B cell (primary cell): ENCODE measurements around the gene MYO10. TPM values are rescaled to one million over a fixed set of nuclear protein-coding genes. Genes with fewer than 3 reads are reported as not detected.

ENCODE experiments used
- ATAC-seq: fragments of 200-7000 bp; cut with Tn5 transposase; one replicate; pipeline ENCODE4 v1.10.0; 2021; ENCODE audit warnings: low read depth, mild to moderate bottlenecking, moderate number of reproducible peaks, moderate library complexity
- CTCF ChIA-PET: fragments of 350-600 bp; sonication (Branson Sonifier 250); formaldehyde crosslinking; loops from one replicate; lab custom pipeline; 2021; ENCODE audit warnings: antibody characterized with exemption, inconsistent platforms; lab: Charles Lee
- POLR2A ChIA-PET: fragments of 350-600 bp; sonication (Branson Sonifier 250); formaldehyde crosslinking; loops from one replicate; lab custom pipeline; 2021; ENCODE audit warnings: antibody characterized with exemption; lab: Charles Lee
- DNase-seq: peaks from one replicate; pipeline ENCODE4 v3.0.0; 2013
- H2AFZ ChIP-seq: 2 replicates; pipeline ENCODE4 v1.6.1; 2012; ENCODE audit warnings: mild to moderate bottlenecking, low read depth, low read length; ENCODE audit not compliant: insufficient read depth, poor library complexity, severe bottlenecking
- H3K27ac ChIP-seq, 2 donors: 1 replicate in 1 of 2; 2 replicates in 1 of 2; pipeline ENCODE4 v1.5.1; 2012 to 2013; ENCODE audit warnings: low read length in 2 of 2, mild to moderate bottlenecking in 2 of 2, moderate library complexity in 1 of 2
- H3K27me3 ChIP-seq, 4 experiments: fragments of 200-600 bp in 1 of 4; sonication (generic) in 1 of 4; replicated peaks in 1 of 4; 1 replicate in 2 of 4; 2 replicates in 2 of 4; pipeline versions ENCODE4 v1.6.1 to v1.7.0; 2013 to 2016; ENCODE audit warnings: low read length in 3 of 4, mild to moderate bottlenecking in 2 of 4, mixed read lengths in 1 of 4, moderate library complexity in 1 of 4; ENCODE audit not compliant: insufficient read depth in 4 of 4, control insufficient read depth in 3 of 4; ENCODE audit errors: control extremely low read depth in 1 of 4
- H3K36me3 ChIP-seq, 2 experiments: replicated peaks in 1 of 2; 1 replicate in 1 of 2; 2 replicates in 1 of 2; pipeline versions ENCODE4 v1.6.1 to v1.7.1; 2013; ENCODE audit warnings: low read length in 1 of 2; ENCODE audit not compliant: insufficient read depth in 2 of 2, control insufficient read depth in 1 of 2; ENCODE audit errors: control extremely low read depth in 1 of 2, extremely low read depth in 1 of 2
- H3K4me1 ChIP-seq, 2 donors: fragments of 200-600 bp in 1 of 2; sonication (generic) in 1 of 2; 1 replicate in 1 of 2; 2 replicates in 1 of 2; pipeline versions ENCODE4 v1.5.1 to v1.6.1; 2013 to 2017; ENCODE audit warnings: low read length in 2 of 2; ENCODE audit not compliant: control insufficient read depth in 2 of 2, insufficient read depth in 2 of 2
- H3K4me2 ChIP-seq: replicated peaks from 2 replicates; pipeline ENCODE3; 2012; ENCODE audit warnings: mild to moderate bottlenecking, low read depth, low read length; ENCODE audit not compliant: poor library complexity, severe bottlenecking
- H3K4me3 ChIP-seq, 5 experiments: fragments of 200-600 bp in 1 of 5; sonication (generic) in 1 of 5; 1 replicate in 3 of 5; 2 replicates in 2 of 5; pipeline versions ENCODE4 v1.5.1 to v1.7.0; 2011 to 2016; ENCODE audit warnings: low read length in 4 of 5, mild to moderate bottlenecking in 4 of 5, low read depth in 2 of 5, control low read depth in 1 of 5, moderate library complexity in 1 of 5; ENCODE audit not compliant: insufficient read depth in 1 of 5; ENCODE audit errors: control extremely low read depth in 1 of 5, extremely low read depth in 1 of 5
- H3K79me2 ChIP-seq: fragments of 200-600 bp; sonication (generic); one replicate; pipeline ENCODE4 v1.6.0; 2016; ENCODE audit warnings: low read length; ENCODE audit not compliant: control insufficient read depth, insufficient read depth
- H3K9ac ChIP-seq: fragments of 200-600 bp; sonication (generic); 2 replicates; pipeline ENCODE4 v1.6.1; 2017; ENCODE audit warnings: mild to moderate bottlenecking, low read length, moderate library complexity
- H3K9me3 ChIP-seq, 3 donors: one replicate each; pipeline versions ENCODE4 v1.6.1 to v1.7.1; 2013; ENCODE audit warnings: low read length in 2 of 3; ENCODE audit not compliant: control insufficient read depth in 2 of 3, insufficient read depth in 1 of 3; ENCODE audit errors: control extremely low read depth in 1 of 3
- H4K20me1 ChIP-seq: 2 replicates; pipeline ENCODE4 v1.6.0; 2012; ENCODE audit warnings: mild to moderate bottlenecking, low read length; ENCODE audit not compliant: insufficient read depth, control insufficient read depth, poor library complexity, severe bottlenecking
- H3K27ac Mint-ChIP-seq: one replicate; pipeline ENCODE4 v1.8.0; 2021; ENCODE audit warnings: mixed read lengths
- H3K27me3 Mint-ChIP-seq: one replicate; pipeline ENCODE4 v1.8.0; 2021; ENCODE audit warnings: mixed read lengths
- H3K4me1 Mint-ChIP-seq: one replicate; pipeline ENCODE4 v1.8.0; 2021; ENCODE audit warnings: mixed read lengths
- H3K4me3 Mint-ChIP-seq: one replicate; pipeline ENCODE4 v1.8.0; 2021; ENCODE audit warnings: mixed read lengths
- H3K9me3 Mint-ChIP-seq: one replicate; pipeline ENCODE4 v1.8.0; 2022; ENCODE audit warnings: mixed read lengths; ENCODE audit not compliant: insufficient read depth
- EZH2 ChIP-seq: IDR thresholded peaks from 2 replicates; pipeline ENCODE4 v1.6.1; 2012; ENCODE audit warnings: borderline replicate concordance, low read depth, mild to moderate bottlenecking, moderate library complexity, low read length; ENCODE audit not compliant: insufficient read depth, poor library complexity, severe bottlenecking
- WGBS: methylation state at CpG from one replicate; pipeline ENCODE4 v1.1.5; 2013; ENCODE audit warnings: missing lambda C conversion rate; ENCODE audit not compliant: insufficient coverage; 5-methylcytosine and 5-hydroxymethylcytosine counted together
- intact Hi-C: fragments of 100-400 bp; cut with micrococcal nuclease; formaldehyde crosslinking; loops from one replicate; pipeline ENCODE4 v1.10.0; 2022
- polyA plus RNA-seq: library from polyadenylated mRNA; depleted of rRNA; stranded (reverse); fragments of >200 nt; gene quantifications from 2 replicates; pipeline ENCODE4 v1.2.3, GENCODE V29; 2012
- total RNA-seq, 2 donors: library from RNA; stranded (reverse); fragments of 120-200 nt in 1 of 2; gene quantifications; 1 replicate in 1 of 2; 2 replicates in 1 of 2; pipeline versions ENCODE4 v1.2.3 to v1.2.4, GENCODE V29; 2013 to 2022
- TF ChIP-seq, protein P1 (sequence below): fragments of 200-600 bp; IDR thresholded peaks from one replicate; pipeline ENCODE4 v1.8.0; 2022; ENCODE audit warnings: antibody characterized with exemption, mild to moderate bottlenecking

Gene MYO10
- total and polyA plus RNA-seq, 2 donors (not counting 1 experiment from before 2014, with no cell fraction given), result 0.10 TPM; not detected in 1

DNA sequence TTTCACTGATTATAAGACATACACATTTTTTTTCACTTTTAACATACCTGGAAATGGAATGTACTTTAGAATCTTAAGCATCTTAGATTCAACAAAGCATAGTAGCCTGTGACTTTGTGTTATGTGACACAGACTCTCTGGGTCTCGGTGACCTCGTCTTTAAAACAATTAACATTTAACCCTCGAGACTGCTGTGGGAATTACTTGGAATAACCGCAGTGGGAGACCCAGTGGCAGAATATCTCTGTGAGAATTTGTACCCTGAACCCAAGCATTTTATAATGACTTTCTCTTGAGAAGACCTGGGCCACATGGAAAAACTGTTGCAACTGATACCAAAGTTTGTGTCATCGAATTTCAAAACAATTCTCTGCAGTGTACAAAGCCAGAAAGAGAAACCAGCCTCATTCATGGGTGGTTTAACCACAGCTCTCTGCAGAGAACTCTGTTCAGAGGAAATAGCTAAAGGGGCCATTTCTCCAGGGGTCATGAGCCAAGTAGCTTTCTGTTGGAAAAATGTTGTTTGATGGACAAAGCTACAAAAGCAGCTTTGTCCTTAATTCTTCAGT, 309.3 kb downstream of the MYO10 start:
- H3K9me3 ChIP-seq, result no peaks in the 10 kb centered on the region
- no peak overlapping the region for H3K4me2 ChIP-seq
- ChIA-PET POLR2A (no interaction called here), CTCF (no interaction called here)
- H2AFZ ChIP-seq, result no peak overlapping the region
- DNase-seq, result no peak
- TF ChIP-seq EZH2, result no peak
- TF ChIP-seq, protein P1, sequence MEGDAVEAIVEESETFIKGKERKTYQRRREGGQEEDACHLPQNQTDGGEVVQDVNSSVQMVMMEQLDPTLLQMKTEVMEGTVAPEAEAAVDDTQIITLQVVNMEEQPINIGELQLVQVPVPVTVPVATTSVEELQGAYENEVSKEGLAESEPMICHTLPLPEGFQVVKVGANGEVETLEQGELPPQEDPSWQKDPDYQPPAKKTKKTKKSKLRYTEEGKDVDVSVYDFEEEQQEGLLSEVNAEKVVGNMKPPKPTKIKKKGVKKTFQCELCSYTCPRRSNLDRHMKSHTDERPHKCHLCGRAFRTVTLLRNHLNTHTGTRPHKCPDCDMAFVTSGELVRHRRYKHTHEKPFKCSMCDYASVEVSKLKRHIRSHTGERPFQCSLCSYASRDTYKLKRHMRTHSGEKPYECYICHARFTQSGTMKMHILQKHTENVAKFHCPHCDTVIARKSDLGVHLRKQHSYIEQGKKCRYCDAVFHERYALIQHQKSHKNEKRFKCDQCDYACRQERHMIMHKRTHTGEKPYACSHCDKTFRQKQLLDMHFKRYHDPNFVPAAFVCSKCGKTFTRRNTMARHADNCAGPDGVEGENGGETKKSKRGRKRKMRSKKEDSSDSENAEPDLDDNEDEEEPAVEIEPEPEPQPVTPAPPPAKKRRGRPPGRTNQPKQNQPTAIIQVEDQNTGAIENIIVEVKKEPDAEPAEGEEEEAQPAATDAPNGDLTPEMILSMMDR, result no peak
- Mint-ChIP-seq H3K27me3 (peaks cover 11% of the 10 kb centered on the region), H3K4me3 (no peak overlapping the region), H3K9me3 (no peaks in the 10 kb centered on the region), H3K27ac (no peak overlapping the region), H3K4me1 (peaks cover 12% of the 10 kb centered on the region)
- no peak for ATAC-seq
- WGBS, result 0% methylated on average over 1 of the region's 5 CpGs
- intact Hi-C loops, result no loop called here
- no peak overlapping the region for H3K27ac ChIP-seq
- no peak overlapping the region for H3K4me3 ChIP-seq
- no peaks in the 10 kb centered on the region for H4K20me1 ChIP-seq
- no peaks in the 10 kb centered on the region for H3K36me3 ChIP-seq
- peaks cover 13 to 20% of the 10 kb centered on the region in 2 donors for H3K4me1 ChIP-seq
- no peak overlapping the region for H3K9ac ChIP-seq
- H3K27me3 ChIP-seq, result peaks cover 0 to 2% (median 0%) of the 10 kb centered on the region in 4 experiments
- no peaks in the 10 kb centered on the region for H3K79me2 ChIP-seq

DNA sequence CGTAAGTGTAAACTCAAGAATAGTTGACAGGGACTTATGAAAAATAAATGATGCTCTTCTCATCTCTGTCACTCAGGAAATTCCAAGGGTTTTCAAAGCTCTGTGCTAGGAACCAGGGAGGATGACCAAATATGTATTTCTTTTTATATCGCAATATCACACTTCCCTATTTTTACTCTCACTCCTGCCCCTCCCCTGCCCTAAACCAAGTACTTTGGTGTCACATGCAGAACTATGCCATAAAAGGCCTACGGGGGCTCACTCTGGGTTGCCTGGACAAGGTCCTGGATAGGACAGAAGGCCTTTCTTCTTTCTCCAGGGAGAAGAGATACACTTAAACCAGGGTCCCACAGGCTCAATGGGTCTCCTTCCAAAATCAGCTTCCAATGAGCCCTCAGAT, 311.0 kb downstream of the MYO10 start:
- H3K27ac ChIP-seq, result no peak overlapping the region
- peaks cover 13 to 19% of the 10 kb centered on the region in 2 donors for H3K4me1 ChIP-seq
- H3K9me3 ChIP-seq, result no peaks in the 10 kb centered on the region
- H3K27me3 Mint-ChIP-seq, result peaks cover 6% of the 10 kb centered on the region
- no peaks in the 10 kb centered on the region for H3K79me2 ChIP-seq
- CTCF ChIA-PET, result no interaction called here
- H3K27ac Mint-ChIP-seq, result no peak overlapping the region
- H3K9me3 Mint-ChIP-seq, result no peaks in the 10 kb centered on the region
- H3K4me1 Mint-ChIP-seq, result peaks cover 12% of the 10 kb centered on the region
- H3K27me3 ChIP-seq, result no peaks in the 10 kb centered on the region
- H4K20me1 ChIP-seq, result no peaks in the 10 kb centered on the region
- H3K4me3 Mint-ChIP-seq, result no peak overlapping the region
- no peak for ATAC-seq
- TF ChIP-seq, protein P1, result no peak
- TF ChIP-seq EZH2, result no peak
- WGBS, result 9% methylated on average over 2 of the region's 3 CpGs
- H3K9ac ChIP-seq, result no peak overlapping the region
- intact Hi-C loops, result no loop called here
- DNase-seq, result peak; percentile 36
- no peak overlapping the region for H2AFZ ChIP-seq
- POLR2A ChIA-PET, result no interaction called here
- H3K4me3 ChIP-seq, result no peak overlapping the region
- no peak overlapping the region for H3K4me2 ChIP-seq
- H3K36me3 ChIP-seq, result no peaks in the 10 kb centered on the region
